ENCODE results near the gene YTHDF1. TPM values are rescaled to one million over a fixed set of nuclear protein-coding genes. Genes with fewer than 3 reads are reported as not detected.

YTHDF1 gene
- polyA plus RNA-seq, 1 experiment, result 17.5 TPM

DNA sequence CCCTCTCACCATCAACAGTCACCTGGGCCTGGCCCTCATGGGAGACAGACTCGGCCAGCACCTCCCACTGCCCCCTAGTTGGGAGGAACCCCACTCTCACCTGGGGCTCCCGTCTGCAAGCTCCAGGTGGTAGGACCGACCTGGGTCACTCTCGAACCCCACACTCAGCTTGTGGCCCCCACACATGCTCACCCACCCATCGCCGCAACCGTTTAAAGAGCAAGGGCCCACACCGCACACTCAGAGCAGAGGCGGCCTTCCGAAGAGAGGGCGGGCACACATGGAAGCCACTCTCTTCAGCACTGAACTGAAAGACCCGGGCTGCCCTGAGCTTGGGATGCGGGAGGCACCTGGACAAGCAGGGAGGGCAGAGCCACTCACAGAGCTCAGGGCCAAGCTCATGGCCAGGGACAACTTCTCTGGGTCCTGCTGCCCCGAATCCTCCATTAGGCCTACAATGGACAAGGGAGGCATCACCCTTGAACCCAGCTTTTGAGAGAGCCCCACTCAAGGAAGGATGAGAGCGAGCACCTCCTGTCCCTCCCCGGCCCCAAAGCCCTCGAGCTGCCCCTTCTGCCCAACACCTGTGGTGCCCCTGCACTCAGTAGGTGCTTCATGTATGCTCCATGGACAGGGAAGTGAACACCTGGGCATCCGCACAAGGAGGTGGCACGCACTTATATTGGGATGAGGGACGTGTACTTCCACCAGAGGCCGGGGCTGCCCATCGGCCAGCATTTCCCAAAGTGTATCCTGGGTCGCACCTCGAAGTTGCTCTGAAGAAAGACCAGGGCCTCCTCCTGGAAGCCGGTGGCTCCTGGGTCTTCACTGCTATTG, 50.4 kb downstream of the YTHDF1 start:
- TF ChIP-seq, protein P1, sequence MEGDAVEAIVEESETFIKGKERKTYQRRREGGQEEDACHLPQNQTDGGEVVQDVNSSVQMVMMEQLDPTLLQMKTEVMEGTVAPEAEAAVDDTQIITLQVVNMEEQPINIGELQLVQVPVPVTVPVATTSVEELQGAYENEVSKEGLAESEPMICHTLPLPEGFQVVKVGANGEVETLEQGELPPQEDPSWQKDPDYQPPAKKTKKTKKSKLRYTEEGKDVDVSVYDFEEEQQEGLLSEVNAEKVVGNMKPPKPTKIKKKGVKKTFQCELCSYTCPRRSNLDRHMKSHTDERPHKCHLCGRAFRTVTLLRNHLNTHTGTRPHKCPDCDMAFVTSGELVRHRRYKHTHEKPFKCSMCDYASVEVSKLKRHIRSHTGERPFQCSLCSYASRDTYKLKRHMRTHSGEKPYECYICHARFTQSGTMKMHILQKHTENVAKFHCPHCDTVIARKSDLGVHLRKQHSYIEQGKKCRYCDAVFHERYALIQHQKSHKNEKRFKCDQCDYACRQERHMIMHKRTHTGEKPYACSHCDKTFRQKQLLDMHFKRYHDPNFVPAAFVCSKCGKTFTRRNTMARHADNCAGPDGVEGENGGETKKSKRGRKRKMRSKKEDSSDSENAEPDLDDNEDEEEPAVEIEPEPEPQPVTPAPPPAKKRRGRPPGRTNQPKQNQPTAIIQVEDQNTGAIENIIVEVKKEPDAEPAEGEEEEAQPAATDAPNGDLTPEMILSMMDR (IDR thresholded peaks at IDR 0.05; ENCODE audit: insufficient read depth, low read depth, low read length), result no peak
- Histone ChIP-seq H3K4me3 (ENCODE audit: low read depth, low read length) (no peak overlapping the region), H3K27me3 (ENCODE audit: control insufficient read depth, insufficient read depth, low read length) (peaks cover 7% of the 10 kb centered on the region; the same call in 1 of the 2 replicates), H3K36me3 (ENCODE audit: control insufficient read depth, insufficient read depth, low read length) (no peaks in the 10 kb centered on the region)
- ChIA-PET POLR2A (no interaction called here), CTCF (interaction anchor here (1.4 kb wide), 1 partner anchor 18 kb away, joined by 5 read pairs; no protein-coding TSS in a partner anchor)
- no peak for DNase-seq (ENCODE audit: low read depth)

DNA sequence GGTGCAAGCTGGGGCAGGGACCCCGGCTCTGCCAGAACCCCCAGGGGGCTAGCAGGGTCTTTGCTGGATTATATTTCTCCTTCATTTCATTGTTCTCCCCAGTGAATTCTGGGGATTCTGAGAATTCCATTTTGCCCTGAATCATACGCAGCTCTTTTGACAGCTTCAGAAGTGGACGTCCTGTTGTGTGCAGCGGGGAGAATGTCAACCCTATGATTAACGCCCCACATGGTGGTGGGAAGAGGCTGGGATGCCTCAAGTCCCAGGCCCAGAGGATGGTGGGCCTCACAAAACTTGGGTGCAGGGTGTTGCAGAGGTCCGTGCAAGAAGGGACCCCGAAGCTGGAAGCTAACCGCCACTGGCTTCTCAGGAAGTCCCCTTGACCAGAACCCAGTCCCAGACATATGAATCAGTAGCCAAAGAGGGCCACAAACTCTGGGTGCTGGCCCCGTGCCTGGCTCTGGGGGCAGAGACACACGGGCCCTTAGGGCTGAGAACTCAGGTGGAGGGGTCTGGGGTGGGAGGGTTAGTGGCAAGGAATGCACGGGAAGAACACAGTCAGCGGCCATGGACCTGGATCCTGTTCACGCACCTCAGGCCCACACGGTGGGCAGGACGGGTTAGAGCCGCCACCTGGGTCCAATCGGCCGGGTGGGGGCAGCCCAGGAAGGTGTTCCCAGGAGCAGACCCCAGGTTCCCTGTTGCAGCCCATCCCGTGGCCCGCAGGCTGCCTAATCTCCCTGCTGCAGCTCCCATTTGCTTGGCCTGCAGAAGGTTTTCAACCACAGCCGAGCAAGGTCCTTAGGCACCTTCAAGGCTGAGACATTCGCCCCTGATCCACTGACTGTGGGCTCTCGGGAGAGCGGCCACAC, 51.2 kb downstream of the YTHDF1 start:
- H3K36me3 ChIP-seq (ENCODE audit: control insufficient read depth, insufficient read depth, low read length), result no peaks in the 10 kb centered on the region
- CTCF ChIA-PET, result interaction anchor here (1.4 kb wide), 1 partner anchor 19 kb away, joined by 5 read pairs; no protein-coding TSS in a partner anchor
- POLR2A ChIA-PET, result no interaction called here
- H3K4me3 ChIP-seq (ENCODE audit: low read depth, low read length), result no peak overlapping the region
- DNase-seq (ENCODE audit: low read depth), result no peak
- TF ChIP-seq, protein P1 (IDR thresholded peaks at IDR 0.05; ENCODE audit: insufficient read depth, low read depth, low read length), result no peak
- peaks cover 5% of the 10 kb centered on the region; the same call in 1 of the 2 replicates for H3K27me3 ChIP-seq (ENCODE audit: control insufficient read depth, insufficient read depth, low read length)

DNA sequence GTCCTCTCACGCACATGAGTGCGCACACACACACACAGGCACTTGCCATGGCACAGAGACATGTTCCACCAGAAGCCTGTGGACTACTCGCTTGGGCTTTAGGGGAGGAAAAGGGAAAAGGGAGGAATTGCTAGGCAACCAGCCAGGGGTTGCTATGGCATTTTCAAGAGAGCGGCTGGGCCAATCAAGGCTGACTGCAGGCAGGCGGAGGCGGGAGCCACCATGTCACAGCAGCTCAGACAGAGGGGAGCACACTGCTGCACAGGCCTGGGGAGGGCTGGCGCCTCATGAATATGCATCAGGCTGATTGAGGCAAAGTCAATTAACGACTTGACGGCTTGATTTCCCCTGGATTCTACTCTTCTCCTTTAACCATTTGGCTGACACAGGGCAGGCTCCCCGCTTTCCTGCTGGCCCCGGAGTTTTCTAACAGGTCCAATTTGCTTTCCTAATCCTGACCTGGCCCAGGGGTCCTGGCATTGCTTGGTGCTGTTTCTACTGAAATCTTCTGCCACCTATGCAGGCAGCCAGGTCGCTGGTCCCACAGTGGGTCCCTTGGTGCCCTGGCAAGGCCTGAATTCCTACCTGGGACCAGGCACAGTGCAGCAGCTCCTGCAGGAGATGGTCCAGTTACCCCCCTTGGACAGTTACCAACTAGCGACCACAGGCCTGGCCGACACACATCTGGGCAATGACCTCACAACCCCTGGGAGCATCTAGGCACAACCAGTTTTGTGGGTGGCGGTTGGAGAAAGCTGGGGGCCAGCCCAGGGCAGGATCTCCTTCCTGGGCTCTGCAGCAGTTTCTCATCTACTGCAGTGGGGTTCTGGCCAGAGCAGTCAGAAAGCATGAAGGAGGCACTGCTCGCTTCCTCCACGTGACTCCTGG, 52.1 kb downstream of the YTHDF1 start:
- H3K4me3 ChIP-seq (ENCODE audit: low read depth, low read length), result no peak overlapping the region
- TF ChIP-seq, protein P1 (IDR thresholded peaks at IDR 0.05; ENCODE audit: insufficient read depth, low read depth, low read length), result no peak
- POLR2A ChIA-PET, result no interaction called here
- CTCF ChIA-PET, result no interaction called here
- peaks cover 5% of the 10 kb centered on the region; the same call in 1 of the 2 replicates for H3K27me3 ChIP-seq (ENCODE audit: control insufficient read depth, insufficient read depth, low read length)
- H3K36me3 ChIP-seq (ENCODE audit: control insufficient read depth, insufficient read depth, low read length), result no peaks in the 10 kb centered on the region
- no peak for DNase-seq (ENCODE audit: low read depth)

DNA sequence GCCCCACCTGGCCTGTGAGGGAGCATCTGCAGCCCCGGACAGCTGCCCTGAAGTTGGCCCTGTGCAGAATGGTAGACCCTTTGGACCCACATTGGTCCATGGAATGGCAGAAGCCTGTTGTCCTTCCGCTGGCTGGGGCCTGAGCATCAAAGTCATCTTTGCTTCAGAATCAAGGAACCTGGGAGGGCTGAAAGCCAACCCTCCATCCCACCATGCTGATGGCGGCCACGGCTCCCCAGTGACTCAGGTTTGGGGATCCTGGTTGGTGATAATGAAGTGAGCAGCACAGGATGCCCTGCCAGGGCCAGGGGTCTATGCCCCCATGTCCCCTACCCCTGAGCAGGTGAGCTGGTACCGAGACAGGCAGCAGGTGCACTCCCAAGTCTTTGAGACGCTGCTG, 52.8 kb downstream of the YTHDF1 start:
- ChIA-PET POLR2A (no interaction called here), CTCF (no interaction called here)
- DNase-seq (ENCODE audit: low read depth), result no peak
- TF ChIP-seq, protein P1 (IDR thresholded peaks at IDR 0.05; ENCODE audit: insufficient read depth, low read depth, low read length), result no peak
- Histone ChIP-seq H3K27me3 (ENCODE audit: control insufficient read depth, insufficient read depth, low read length) (peaks cover 5% of the 10 kb centered on the region; the same call in 1 of the 2 replicates), H3K4me3 (ENCODE audit: low read depth, low read length) (no peak overlapping the region), H3K36me3 (ENCODE audit: control insufficient read depth, insufficient read depth, low read length) (no peaks in the 10 kb centered on the region)

Measured in BJ (cell line).